Measurements from ENCODE around the gene SUGCT. TPM values are rescaled to one million over a fixed set of nuclear protein-coding genes. Genes with fewer than 3 reads are reported as not detected.

The SUGCT gene
- polyA plus RNA-seq, 1 of the 3 experiments (the other 2 are of a cell fraction) = 53.7 TPM

GRCh38 chr7:40572810-40573465 is 438.1 kb downstream of the SUGCT start (continued):
- no peak for TF ChIP-seq USF2 (IDR thresholded peaks at IDR 0.05; ENCODE audit: borderline replicate concordance, low read depth, low read length)
- no peak for TF ChIP-seq NRF1 (IDR thresholded peaks at IDR 0.05; ENCODE audit: low read depth, low read length)
- TF ChIP-seq RXRA (IDR thresholded peaks at IDR 0.05; ENCODE audit: borderline replicate concordance, low read depth) = no peak
- TF ChIP-seq CHD2 (IDR thresholded peaks at IDR 0.05; ENCODE audit: low read length, partially characterized antibody) = no peak
- TF ChIP-seq GATA2 (CRISPR knock-in tag; IDR thresholded peaks at IDR 0.05) = no peak
- no peak for TF ChIP-seq IRF3 (IDR thresholded peaks at IDR 0.05; ENCODE audit: low read depth, low read length)
- no peak for TF ChIP-seq POLR2AphosphoS5 (IDR thresholded peaks at IDR 0.05; ENCODE audit: low read depth, low read length)
- TF ChIP-seq YY1 (IDR thresholded peaks at IDR 0.05; ENCODE audit: low read depth) = no peak
- TF ChIP-seq, protein P1, sequence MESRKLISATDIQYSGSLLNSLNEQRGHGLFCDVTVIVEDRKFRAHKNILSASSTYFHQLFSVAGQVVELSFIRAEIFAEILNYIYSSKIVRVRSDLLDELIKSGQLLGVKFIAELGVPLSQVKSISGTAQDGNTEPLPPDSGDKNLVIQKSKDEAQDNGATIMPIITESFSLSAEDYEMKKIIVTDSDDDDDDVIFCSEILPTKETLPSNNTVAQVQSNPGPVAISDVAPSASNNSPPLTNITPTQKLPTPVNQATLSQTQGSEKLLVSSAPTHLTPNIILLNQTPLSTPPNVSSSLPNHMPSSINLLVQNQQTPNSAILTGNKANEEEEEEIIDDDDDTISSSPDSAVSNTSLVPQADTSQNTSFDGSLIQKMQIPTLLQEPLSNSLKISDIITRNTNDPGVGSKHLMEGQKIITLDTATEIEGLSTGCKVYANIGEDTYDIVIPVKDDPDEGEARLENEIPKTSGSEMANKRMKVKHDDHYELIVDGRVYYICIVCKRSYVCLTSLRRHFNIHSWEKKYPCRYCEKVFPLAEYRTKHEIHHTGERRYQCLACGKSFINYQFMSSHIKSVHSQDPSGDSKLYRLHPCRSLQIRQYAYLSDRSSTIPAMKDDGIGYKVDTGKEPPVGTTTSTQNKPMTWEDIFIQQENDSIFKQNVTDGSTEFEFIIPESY (IDR thresholded peaks at IDR 0.05; ENCODE audit: borderline replicate concordance, low read depth) = no peak
- no peak for TF ChIP-seq GABPA (IDR thresholded peaks at IDR 0.05; ENCODE audit: low read depth)
- TF ChIP-seq SIN3A (IDR thresholded peaks at IDR 0.05; ENCODE audit: borderline replicate concordance, low read depth, low read length) = no peak
- no peak for TF ChIP-seq FOXJ3 (CRISPR knock-in tag; IDR thresholded peaks at IDR 0.05)
- no peak for TF ChIP-seq MEF2A (IDR thresholded peaks at IDR 0.05; ENCODE audit: borderline replicate concordance, low read depth)
- no peak for TF ChIP-seq MXI1 (IDR thresholded peaks at IDR 0.05; ENCODE audit: low read depth, low read length)
- no peak for TF ChIP-seq EP300 (IDR thresholded peaks at IDR 0.05; ENCODE audit: borderline replicate concordance in 1 of 2, low read depth in 1 of 2, low read length in 1 of 2)

DNA sequence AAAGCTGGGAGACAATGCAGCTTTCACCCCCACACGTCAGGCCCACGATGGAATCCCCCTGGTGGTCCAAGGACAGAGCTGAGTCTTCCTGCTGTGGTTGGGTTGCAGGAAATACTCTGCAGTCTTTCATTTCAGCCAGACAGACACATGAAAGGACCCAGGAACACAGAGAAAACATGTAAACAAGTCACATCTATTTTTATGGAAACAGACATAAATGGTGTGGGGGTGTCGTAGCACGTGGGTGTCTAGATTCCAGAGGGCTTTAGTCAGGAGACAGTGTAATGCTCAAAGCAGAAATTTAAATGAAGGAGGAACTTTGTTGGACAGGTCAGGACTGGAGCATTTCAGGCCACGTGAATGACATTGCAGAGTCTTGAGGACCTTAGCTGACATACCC is 444.6 kb downstream of the SUGCT start:
- Histone ChIP-seq H3K27ac (ENCODE audit: low read depth in 2 of 2, low read length in 1 of 2) (peak overlapping the region; percentile 11 to 88; a peak in 3 of 4 replicates), H3K4me1 (ENCODE audit: control insufficient read depth in 1 of 2, insufficient read depth in 2 of 2, low read depth in 1 of 2, low read length in 1 of 2) (peaks cover 0 to 4% of the 10 kb centered on the region in 2 experiments; a peak in 3 of 4 replicates), H3K9me2 (no peaks in the 10 kb centered on the region), H3K9me3 (no peaks in the 10 kb centered on the region), H3F3A (replicated peaks; ENCODE audit: insufficient read depth) (peaks cover 20% of the 10 kb centered on the region), H3K79me2 (ENCODE audit: insufficient read depth) (peaks cover 71% of the 10 kb centered on the region), H2AFZ (ENCODE audit: low read depth) (no peak overlapping the region), H4K20me1 (ENCODE audit: insufficient read depth) (no peaks in the 10 kb centered on the region), H3K4me2 (no peak overlapping the region), H3K36me3 (replicated peaks in 1 of 2; ENCODE audit: control insufficient read depth in 1 of 2, insufficient read depth in 2 of 2, low read length in 1 of 2) (peaks cover 10 to 41% of the 10 kb centered on the region in 2 experiments), H3K27me3 (ENCODE audit: insufficient read depth) (no peaks in the 10 kb centered on the region), H3K4me3 (ENCODE audit: low read depth in 2 of 2, low read length in 1 of 2) (no peak overlapping the region), H3K9ac (no peak overlapping the region)
- CTCF ChIA-PET = interaction anchor here (1.0 to 1.5 kb wide), 3 partner anchors 13 to 32 kb away, joined by 3 to 4 read pairs (median 3); no protein-coding TSS in a partner anchor
- POLR2A ChIA-PET = no interaction called here
- DNase-seq = no peak
- 68% methylated on average over 5 of the region's 5 CpGs for WGBS (ENCODE audit: low lambda C conversion rate)
- TF ChIP-seq EP300 (IDR thresholded peaks at IDR 0.05; ENCODE audit: borderline replicate concordance in 1 of 2, low read depth in 1 of 2, low read length in 1 of 2) = peak in 1 of 2 experiments; percentile 29; a peak in 1 of 4 replicates
- no peak for TF ChIP-seq RFX5 (IDR thresholded peaks at IDR 0.05; ENCODE audit: low read length)
- TF ChIP-seq EZH2phosphoT487 (IDR thresholded peaks at IDR 0.05; ENCODE audit: borderline replicate concordance, low read depth) = no peak
- no peak for TF ChIP-seq FOXM1 (IDR thresholded peaks at IDR 0.05; ENCODE audit: low read depth)
- TF ChIP-seq TAF1 (IDR thresholded peaks at IDR 0.05; ENCODE audit: borderline replicate concordance, low read depth, low read length) = no peak
- TF ChIP-seq, protein P2, sequence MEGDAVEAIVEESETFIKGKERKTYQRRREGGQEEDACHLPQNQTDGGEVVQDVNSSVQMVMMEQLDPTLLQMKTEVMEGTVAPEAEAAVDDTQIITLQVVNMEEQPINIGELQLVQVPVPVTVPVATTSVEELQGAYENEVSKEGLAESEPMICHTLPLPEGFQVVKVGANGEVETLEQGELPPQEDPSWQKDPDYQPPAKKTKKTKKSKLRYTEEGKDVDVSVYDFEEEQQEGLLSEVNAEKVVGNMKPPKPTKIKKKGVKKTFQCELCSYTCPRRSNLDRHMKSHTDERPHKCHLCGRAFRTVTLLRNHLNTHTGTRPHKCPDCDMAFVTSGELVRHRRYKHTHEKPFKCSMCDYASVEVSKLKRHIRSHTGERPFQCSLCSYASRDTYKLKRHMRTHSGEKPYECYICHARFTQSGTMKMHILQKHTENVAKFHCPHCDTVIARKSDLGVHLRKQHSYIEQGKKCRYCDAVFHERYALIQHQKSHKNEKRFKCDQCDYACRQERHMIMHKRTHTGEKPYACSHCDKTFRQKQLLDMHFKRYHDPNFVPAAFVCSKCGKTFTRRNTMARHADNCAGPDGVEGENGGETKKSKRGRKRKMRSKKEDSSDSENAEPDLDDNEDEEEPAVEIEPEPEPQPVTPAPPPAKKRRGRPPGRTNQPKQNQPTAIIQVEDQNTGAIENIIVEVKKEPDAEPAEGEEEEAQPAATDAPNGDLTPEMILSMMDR (IDR thresholded peaks at IDR 0.05) = peak; percentile 15
- no peak for TF ChIP-seq SMC3 (IDR thresholded peaks at IDR 0.05; ENCODE audit: low read depth, low read length)
- no peak for TF ChIP-seq RAD21 (IDR thresholded peaks at IDR 0.05; ENCODE audit: low read length)
- TF ChIP-seq GABPA (IDR thresholded peaks at IDR 0.05; ENCODE audit: low read depth) = no peak
- TF ChIP-seq RCOR1 (IDR thresholded peaks at IDR 0.05; ENCODE audit: low read length) = no peak
- no peak for TF ChIP-seq TEAD4 (IDR thresholded peaks at IDR 0.05; ENCODE audit: borderline replicate concordance, insufficient read depth)
- TF ChIP-seq JUND (IDR thresholded peaks at IDR 0.05) = no peak; the same call in 1 of the 2 replicates
- no peak for TF ChIP-seq POLR2AphosphoS5 (IDR thresholded peaks at IDR 0.05; ENCODE audit: low read depth, low read length)
- TF ChIP-seq FOSL2 (IDR thresholded peaks at IDR 0.05; ENCODE audit: borderline replicate concordance, low read depth) = no peak
- no peak for TF ChIP-seq RXRA (IDR thresholded peaks at IDR 0.05; ENCODE audit: borderline replicate concordance, low read depth)

Data from SK-N-SH (cell line).